GM12878 (cell line): ENCODE measurements around the gene ST8SIA1. TPM values are rescaled to one million over a fixed set of nuclear protein-coding genes. Genes with fewer than 3 reads are reported as not detected.

Source experiments
- CHD1 ChIP-seq: IDR thresholded peaks from 2 replicates; pipeline ENCODE4 v1.6.1; 2012; ENCODE audit warnings: low read depth, low read length, improper control_type of control experiment
- HDAC2 ChIP-seq: fragments of 200-600 bp; sonication (generic); IDR thresholded peaks from 2 replicates; pipeline ENCODE4 v1.6.1; 2017
- RAD51 ChIP-seq: fragments of 450-650 bp; IDR thresholded peaks from 2 replicates; pipeline ENCODE4 v1.6.1; 2016; ENCODE audit warnings: moderate library complexity, mild to moderate bottlenecking, inconsistent platforms
- RFX5 ChIP-seq: IDR thresholded peaks from 2 replicates; pipeline ENCODE4 v1.6.1; 2011; ENCODE audit warnings: low read depth, low read length, improper control_type of control experiment
- RUNX3 ChIP-seq: IDR thresholded peaks from 2 replicates; pipeline ENCODE4 v1.6.1; 2012; ENCODE audit warnings: low read length, inconsistent platforms
- SMAD5 ChIP-seq: IDR thresholded peaks from 2 replicates; pipeline ENCODE4 v1.6.1; 2016; ENCODE audit warnings: antibody characterized with exemption, low read depth
- SP1 ChIP-seq: IDR thresholded peaks from one replicate; pipeline ENCODE4 v1.6.1; 2011; ENCODE audit warnings: low read depth, low read length
- SPI1 ChIP-seq: IDR thresholded peaks from 2 replicates; pipeline ENCODE4 v1.6.1; 2011; ENCODE audit warnings: low read depth, mild to moderate bottlenecking, low read length, moderate library complexity, borderline replicate concordance; ENCODE audit not compliant: insufficient read depth
- SREBF1 ChIP-seq: IDR thresholded peaks from 2 replicates; pipeline ENCODE4 v1.6.1; 2012; ENCODE audit warnings: mild to moderate bottlenecking, low read length
- WRNIP1 ChIP-seq: IDR thresholded peaks from 2 replicates; pipeline ENCODE4 v1.6.1; 2011; ENCODE audit warnings: low read depth, low read length, improper control_type of control experiment, borderline replicate concordance
- ZNF24 ChIP-seq: fragments of 450-650 bp; IDR thresholded peaks from 2 replicates; pipeline ENCODE4 v1.6.1; 2017; ENCODE audit warnings: antibody characterized with exemption, mild to moderate bottlenecking
- polyA plus RNA-seq, 11 experiments: library from polyadenylated mRNA; depleted of rRNA in 4 of 11; unstranded in 6 of 11; stranded (reverse) in 5 of 11; fragments of >200 nt; fragmentation: Nextera tagmentation in 4 of 11; fragmentation: Illumina TruSeq in 1 of 11; extraction: Ambion mirVana in 4 of 11; extraction: Trizol in 1 of 11; gene quantifications; 1 replicate in 1 of 11; 2 replicates in 10 of 11; pipeline versions ENCODE4 v1.2.1 to v1.2.3, GENCODE V29; 2011 to 2016; ENCODE audit warnings: inconsistent platforms in 2 of 11, missing spikeins in 2 of 11, low read depth in 1 of 11
- total RNA-seq, 4 experiments: library from RNA; depleted of rRNA in 3 of 4; stranded (reverse); fragments of >200 nt in 3 of 4; fragmentation: Illumina TruSeq in 1 of 4; extraction: Trizol in 1 of 4; gene quantifications; 2 replicates each; pipeline versions ENCODE4 v1.2.1 to v1.2.3, GENCODE V29; 2013 to 2021
- TF ChIP-seq, protein P1 (sequence below): fragments of 450-650 bp; IDR thresholded peaks from 2 replicates; pipeline ENCODE4 v1.6.1; 2017; ENCODE audit warnings: mild to moderate bottlenecking, moderate library complexity
- TF ChIP-seq, protein P2 (sequence below): IDR thresholded peaks from 2 replicates; pipeline ENCODE4 v1.6.1; 2012; ENCODE audit warnings: mild to moderate bottlenecking, low read depth, low read length
- TF ChIP-seq, protein P3 (sequence below): fragments of 450-650 bp; IDR thresholded peaks from 2 replicates; pipeline ENCODE4 v1.6.1; 2016; ENCODE audit warnings: mild to moderate bottlenecking

ST8SIA1 gene
- total and polyA plus RNA-seq, 10 of the 15 experiments (the other 5 are each of a cell fraction or from before 2014, with no cell fraction given): 0.23 to 0.35 (median 0.23) TPM; not detected in 7

DNA sequence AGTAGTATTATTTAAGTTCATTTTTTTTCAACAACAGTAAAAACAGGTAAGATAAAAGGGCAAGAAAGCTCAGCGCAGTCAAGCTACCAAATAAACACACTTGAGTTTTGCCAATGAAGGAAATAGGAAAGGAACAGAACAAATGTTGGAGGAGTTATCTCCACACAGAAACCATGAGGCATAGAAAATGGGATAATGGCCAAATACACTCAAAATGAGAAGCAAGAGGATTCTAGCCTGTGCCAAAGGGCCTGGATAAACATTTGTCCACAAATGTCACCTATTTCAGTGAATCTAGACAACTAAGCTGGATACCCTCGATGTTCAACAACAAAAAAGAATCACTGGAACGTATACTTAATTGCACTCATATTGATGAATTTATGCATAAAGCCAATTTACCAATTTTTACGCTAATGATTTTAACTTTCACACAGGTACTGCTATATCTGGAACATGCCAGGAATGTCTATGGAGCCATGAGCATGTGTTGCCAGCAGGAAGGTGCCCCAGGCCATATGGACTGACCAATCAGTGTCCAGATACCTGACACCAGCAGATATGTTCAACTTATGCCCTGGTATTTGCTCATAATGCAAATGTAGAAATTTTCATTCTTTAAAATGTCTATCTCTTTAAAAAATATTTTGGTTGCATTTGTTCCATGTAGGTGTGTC, 21.1 kb downstream of the ST8SIA1 start (continued):
- no peak for TF ChIP-seq RAD51
- TF ChIP-seq, protein P1, sequence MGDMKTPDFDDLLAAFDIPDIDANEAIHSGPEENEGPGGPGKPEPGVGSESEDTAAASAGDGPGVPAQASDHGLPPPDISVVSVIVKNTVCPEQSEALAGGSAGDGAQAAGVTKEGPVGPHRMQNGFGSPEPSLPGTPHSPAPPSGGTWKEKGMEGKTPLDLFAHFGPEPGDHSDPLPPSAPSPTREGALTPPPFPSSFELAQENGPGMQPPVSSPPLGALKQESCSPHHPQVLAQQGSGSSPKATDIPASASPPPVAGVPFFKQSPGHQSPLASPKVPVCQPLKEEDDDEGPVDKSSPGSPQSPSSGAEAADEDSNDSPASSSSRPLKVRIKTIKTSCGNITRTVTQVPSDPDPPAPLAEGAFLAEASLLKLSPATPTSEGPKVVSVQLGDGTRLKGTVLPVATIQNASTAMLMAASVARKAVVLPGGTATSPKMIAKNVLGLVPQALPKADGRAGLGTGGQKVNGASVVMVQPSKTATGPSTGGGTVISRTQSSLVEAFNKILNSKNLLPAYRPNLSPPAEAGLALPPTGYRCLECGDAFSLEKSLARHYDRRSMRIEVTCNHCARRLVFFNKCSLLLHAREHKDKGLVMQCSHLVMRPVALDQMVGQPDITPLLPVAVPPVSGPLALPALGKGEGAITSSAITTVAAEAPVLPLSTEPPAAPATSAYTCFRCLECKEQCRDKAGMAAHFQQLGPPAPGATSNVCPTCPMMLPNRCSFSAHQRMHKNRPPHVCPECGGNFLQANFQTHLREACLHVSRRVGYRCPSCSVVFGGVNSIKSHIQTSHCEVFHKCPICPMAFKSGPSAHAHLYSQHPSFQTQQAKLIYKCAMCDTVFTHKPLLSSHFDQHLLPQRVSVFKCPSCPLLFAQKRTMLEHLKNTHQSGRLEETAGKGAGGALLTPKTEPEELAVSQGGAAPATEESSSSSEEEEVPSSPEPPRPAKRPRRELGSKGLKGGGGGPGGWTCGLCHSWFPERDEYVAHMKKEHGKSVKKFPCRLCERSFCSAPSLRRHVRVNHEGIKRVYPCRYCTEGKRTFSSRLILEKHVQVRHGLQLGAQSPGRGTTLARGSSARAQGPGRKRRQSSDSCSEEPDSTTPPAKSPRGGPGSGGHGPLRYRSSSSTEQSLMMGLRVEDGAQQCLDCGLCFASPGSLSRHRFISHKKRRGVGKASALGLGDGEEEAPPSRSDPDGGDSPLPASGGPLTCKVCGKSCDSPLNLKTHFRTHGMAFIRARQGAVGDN: no peak
- no peak for TF ChIP-seq SP1
- no peak for TF ChIP-seq RUNX3
- no peak for TF ChIP-seq SPI1
- no peak for TF ChIP-seq SMAD5
- TF ChIP-seq WRNIP1: no peak
- TF ChIP-seq SREBF1: no peak
- no peak for TF ChIP-seq ZNF24
- TF ChIP-seq RFX5: no peak
- TF ChIP-seq, protein P2, sequence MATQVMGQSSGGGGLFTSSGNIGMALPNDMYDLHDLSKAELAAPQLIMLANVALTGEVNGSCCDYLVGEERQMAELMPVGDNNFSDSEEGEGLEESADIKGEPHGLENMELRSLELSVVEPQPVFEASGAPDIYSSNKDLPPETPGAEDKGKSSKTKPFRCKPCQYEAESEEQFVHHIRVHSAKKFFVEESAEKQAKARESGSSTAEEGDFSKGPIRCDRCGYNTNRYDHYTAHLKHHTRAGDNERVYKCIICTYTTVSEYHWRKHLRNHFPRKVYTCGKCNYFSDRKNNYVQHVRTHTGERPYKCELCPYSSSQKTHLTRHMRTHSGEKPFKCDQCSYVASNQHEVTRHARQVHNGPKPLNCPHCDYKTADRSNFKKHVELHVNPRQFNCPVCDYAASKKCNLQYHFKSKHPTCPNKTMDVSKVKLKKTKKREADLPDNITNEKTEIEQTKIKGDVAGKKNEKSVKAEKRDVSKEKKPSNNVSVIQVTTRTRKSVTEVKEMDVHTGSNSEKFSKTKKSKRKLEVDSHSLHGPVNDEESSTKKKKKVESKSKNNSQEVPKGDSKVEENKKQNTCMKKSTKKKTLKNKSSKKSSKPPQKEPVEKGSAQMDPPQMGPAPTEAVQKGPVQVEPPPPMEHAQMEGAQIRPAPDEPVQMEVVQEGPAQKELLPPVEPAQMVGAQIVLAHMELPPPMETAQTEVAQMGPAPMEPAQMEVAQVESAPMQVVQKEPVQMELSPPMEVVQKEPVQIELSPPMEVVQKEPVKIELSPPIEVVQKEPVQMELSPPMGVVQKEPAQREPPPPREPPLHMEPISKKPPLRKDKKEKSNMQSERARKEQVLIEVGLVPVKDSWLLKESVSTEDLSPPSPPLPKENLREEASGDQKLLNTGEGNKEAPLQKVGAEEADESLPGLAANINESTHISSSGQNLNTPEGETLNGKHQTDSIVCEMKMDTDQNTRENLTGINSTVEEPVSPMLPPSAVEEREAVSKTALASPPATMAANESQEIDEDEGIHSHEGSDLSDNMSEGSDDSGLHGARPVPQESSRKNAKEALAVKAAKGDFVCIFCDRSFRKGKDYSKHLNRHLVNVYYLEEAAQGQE: no peak
- no peak for TF ChIP-seq CHD1
- TF ChIP-seq, protein P3, sequence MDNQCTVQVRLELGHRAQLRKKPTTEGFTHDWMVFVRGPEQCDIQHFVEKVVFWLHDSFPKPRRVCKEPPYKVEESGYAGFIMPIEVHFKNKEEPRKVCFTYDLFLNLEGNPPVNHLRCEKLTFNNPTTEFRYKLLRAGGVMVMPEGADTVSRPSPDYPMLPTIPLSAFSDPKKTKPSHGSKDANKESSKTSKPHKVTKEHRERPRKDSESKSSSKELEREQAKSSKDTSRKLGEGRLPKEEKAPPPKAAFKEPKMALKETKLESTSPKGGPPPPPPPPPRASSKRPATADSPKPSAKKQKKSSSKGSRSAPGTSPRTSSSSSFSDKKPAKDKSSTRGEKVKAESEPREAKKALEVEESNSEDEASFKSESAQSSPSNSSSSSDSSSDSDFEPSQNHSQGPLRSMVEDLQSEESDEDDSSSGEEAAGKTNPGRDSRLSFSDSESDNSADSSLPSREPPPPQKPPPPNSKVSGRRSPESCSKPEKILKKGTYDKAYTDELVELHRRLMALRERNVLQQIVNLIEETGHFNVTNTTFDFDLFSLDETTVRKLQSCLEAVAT: no peak
- TF ChIP-seq HDAC2: no peak
- TF ChIP-seq, all 136 proteins: peak for 0
